K562 (cell line): Measurements from ENCODE around the gene KIF1A. TPM values are rescaled to one million over a fixed set of nuclear protein-coding genes. Genes with fewer than 3 reads are reported as not detected.

Source experiments
- ATAC-seq: fragments of 200-7000 bp; cut with Tn5 transposase; 3 replicates; pipeline ENCODE4 v1.9.1; 2020; ENCODE audit warnings: moderate library complexity
- BruUV-seq: library from RNA; stranded (reverse); fragments of 400-500 nt; replicated peaks from 2 replicates; lab custom pipeline; 2021; lab: Mats Ljungman, UMichigan
- CTCF ChIA-PET: fragments of 300-600 bp; formaldehyde crosslinking; extraction: SDS; loops from one replicate; lab custom pipeline; 2021; ENCODE audit warnings: low intra/inter-chr PET ratio; lab: Yijun Ruan, JAX
- POLR2A ChIA-PET: fragments of 300-600, 350-650 bp; sonication (Branson Sonifier 250); formaldehyde crosslinking; extraction: SDS; loops from one replicate; lab custom pipeline; 2021; ENCODE audit warnings: antibody characterized with exemption, inconsistent platforms; lab: Yijun Ruan, JAX
- DNase-seq, 4 experiments: peaks; one replicate each; pipeline versions ENCODE4 v3.0.0 to v3.0.0-alpha.2; 2011 to 2018; ENCODE audit warnings: low spot score in 3 of 4, mixed read lengths in 3 of 4; ENCODE audit errors: extremely low read depth in 1 of 4
- FAIRE-seq: peaks from 2 replicates; lab custom pipeline; 2011; peaks lifted over from hg19 to GRCh38; lab: Jason Lieb, UNC
- H2AFZ ChIP-seq: 2 replicates; pipeline ENCODE4 v1.6.0; 2011; ENCODE audit warnings: low read depth, low read length, control low read depth, inconsistent platforms
- H3K27ac ChIP-seq: fragments of 200-600 bp; 3 replicates; pipeline ENCODE4 v1.8.0; 2011; ENCODE audit warnings: low read depth, mild to moderate bottlenecking, control low read depth, inconsistent platforms, low read length, moderate library complexity, mixed read lengths; ENCODE audit errors: extremely low read depth
- H3K27me3 ChIP-seq, 2 experiments: fragments of 300-600 bp in 1 of 2; 2 replicates in 1 of 2; 3 replicates in 1 of 2; pipeline versions ENCODE4 v1.6.0 to v1.8.0; 2011; ENCODE audit warnings: inconsistent platforms in 2 of 2, low read length in 2 of 2, mild to moderate bottlenecking in 1 of 2, mixed read lengths in 1 of 2, moderate library complexity in 1 of 2; ENCODE audit not compliant: control insufficient read depth in 2 of 2, insufficient read depth in 2 of 2
- H3K36me3 ChIP-seq: fragments of 300-600 bp; 3 replicates; pipeline ENCODE4 v1.8.0; 2011; ENCODE audit warnings: mild to moderate bottlenecking, low read length, inconsistent platforms; ENCODE audit not compliant: control insufficient read depth, insufficient read depth
- H3K4me1 ChIP-seq, 2 experiments: fragments of 200-600 bp in 1 of 2; replicated peaks in 1 of 2; 2 replicates in 1 of 2; 3 replicates in 1 of 2; pipeline versions ENCODE4 v1.5.1 to v1.8.0; 2011; ENCODE audit warnings: inconsistent platforms in 2 of 2, low read length in 2 of 2, mild to moderate bottlenecking in 1 of 2, mixed read lengths in 1 of 2, moderate library complexity in 1 of 2; ENCODE audit not compliant: control insufficient read depth in 2 of 2, insufficient read depth in 2 of 2
- H3K4me2 ChIP-seq: 2 replicates; pipeline ENCODE4 v1.6.1; 2011; ENCODE audit warnings: low read length, control low read depth, inconsistent platforms, mixed read lengths; ENCODE audit not compliant: insufficient read depth
- H3K4me3 ChIP-seq: fragments of 200-600 bp; sonication (generic), shearing (Covaris generic); 2 replicates; pipeline ENCODE4 v1.5.1; 2016; ENCODE audit warnings: control low read depth, inconsistent platforms
- H3K79me2 ChIP-seq: fragments of 200-600 bp; 3 replicates; pipeline ENCODE4 v1.8.0; 2011; ENCODE audit warnings: low read length, inconsistent platforms; ENCODE audit not compliant: control insufficient read depth, insufficient read depth
- H3K9ac ChIP-seq, 2 experiments: 2 replicates each; pipeline versions ENCODE4 v1.6.0 to v1.6.1; 2011; ENCODE audit warnings: low read depth in 2 of 2, low read length in 2 of 2, control low read depth in 1 of 2, inconsistent platforms in 1 of 2, mild to moderate bottlenecking in 1 of 2, mixed read lengths in 1 of 2; ENCODE audit not compliant: insufficient read depth in 1 of 2
- H3K9me1 ChIP-seq: one replicate; pipeline ENCODE4 v1.6.0; 2011; ENCODE audit warnings: inconsistent platforms, mild to moderate bottlenecking, low read length, moderate library complexity; ENCODE audit not compliant: control insufficient read depth, insufficient read depth
- H3K9me3 ChIP-seq: replicated peaks from 2 replicates; pipeline ENCODE4 v1.5.1; 2011; ENCODE audit warnings: low read depth, low read length, inconsistent platforms; ENCODE audit not compliant: control insufficient read depth, insufficient read depth
- H4K20me1 ChIP-seq: replicated peaks from 2 replicates; pipeline ENCODE4 v1.6.1; 2011; ENCODE audit warnings: low read length, inconsistent platforms, mixed read lengths; ENCODE audit not compliant: control insufficient read depth, insufficient read depth
- CREB3L1 ChIP-seq: fragments of 450-650 bp; IDR thresholded peaks from 2 replicates; pipeline ENCODE4 v1.6.1; 2014; ENCODE audit warnings: low read depth, mild to moderate bottlenecking, moderate library complexity, borderline replicate concordance
- FOXJ3 ChIP-seq: sonication (generic); formaldehyde crosslinking; IDR thresholded peaks from 2 replicates; pipeline ENCODE4 v1.4.0; 2020; ENCODE audit warnings: mild to moderate bottlenecking, missing genetic modification reagents
- GABPA ChIP-seq: fragments of 200-800 bp; sonication (Bioruptor generic); conservative IDR thresholded peaks from 2 replicates; pipeline ENCODE4 v1.6.1; 2016; ENCODE audit warnings: low read depth, missing genetic modification characterization, missing compliant biosample characterization
- KHSRP ChIP-seq: fragments of 450-650 bp; IDR thresholded peaks from 2 replicates; pipeline ENCODE4 v1.6.1; 2017
- NFIC ChIP-seq: fragments of 450-650 bp; IDR thresholded peaks from 2 replicates; pipeline ENCODE4 v1.6.1; 2017; ENCODE audit warnings: mild to moderate bottlenecking, inconsistent platforms
- NR2C2 ChIP-seq, 2 experiments: fragments of 200-800 bp in 1 of 2; sonication (Bioruptor generic) in 1 of 2; sonication (generic) in 1 of 2; formaldehyde crosslinking in 1 of 2; IDR thresholded peaks; 2 replicates each; pipeline versions ENCODE4 v1.6.1 to v1.8.0; 2016 to 2022; ENCODE audit warnings: mild to moderate bottlenecking in 1 of 2, missing compliant biosample characterization in 1 of 2, missing genetic modification characterization in 1 of 2, missing genetic modification reagents in 1 of 2
- RAD21 ChIP-seq, 2 experiments: fragments of 250-450 bp in 1 of 2; fragments of 450-650 bp in 1 of 2; sonication (Bioruptor Pico) in 1 of 2; formaldehyde crosslinking in 1 of 2; IDR thresholded peaks in 1 of 2; conservative IDR thresholded peaks in 1 of 2; 2 replicates each; pipeline versions ENCODE4 v1.4.0 to v1.8.0; 2020 to 2022; ENCODE audit warnings: mild to moderate bottlenecking in 2 of 2, moderate library complexity in 1 of 2
- SPI1 ChIP-seq: IDR thresholded peaks from 2 replicates; pipeline ENCODE4 v1.6.1; 2011; ENCODE audit warnings: low read depth, low read length, control low read depth, borderline replicate concordance
- TAF7 ChIP-seq: fragments of 450-650 bp; IDR thresholded peaks from 2 replicates; pipeline ENCODE4 v1.6.1; 2016; ENCODE audit warnings: missing genetic modification characterization, missing compliant biosample characterization
- TOE1 ChIP-seq, 2 experiments: fragments of 450-650 bp in 1 of 2; sonication (generic) in 1 of 2; formaldehyde crosslinking in 1 of 2; IDR thresholded peaks; 2 replicates each; pipeline versions ENCODE4 v1.7.1 to v1.8.0; 2016 to 2022; ENCODE audit warnings: borderline replicate concordance in 2 of 2, mild to moderate bottlenecking in 2 of 2, antibody characterized with exemption in 1 of 2, inconsistent platforms in 1 of 2, low read depth in 1 of 2, missing genetic modification reagents in 1 of 2, moderate library complexity in 1 of 2
- ZNF134 ChIP-seq: fragments of 250-450 bp; sonication (Bioruptor Pico); conservative IDR thresholded peaks from 2 replicates; pipeline ENCODE4 v1.4.0; 2020
- ZNF263 ChIP-seq: sonication (generic); formaldehyde crosslinking; IDR thresholded peaks from 2 replicates; pipeline ENCODE4 v1.8.0; 2022; ENCODE audit warnings: mild to moderate bottlenecking, missing genetic modification reagents, borderline replicate concordance
- WGBS: fragments of 100-300 bp; shearing (Covaris generic); methylation state at CpG from one replicate; pipeline ENCODE4 v1.1.6; 2016; ENCODE audit warnings: low coverage, mixed read lengths; ENCODE audit not compliant: insufficient coverage; ENCODE audit errors: missing lambda C conversion rate; 5-methylcytosine and 5-hydroxymethylcytosine counted together
- in situ Hi-C: fragments of 300-500 bp; cut with MboI; formaldehyde crosslinking; loops from 4 replicates; pipeline ENCODE4 v1.15.0; 2018; ENCODE audit warnings: inconsistent platforms, mixed read lengths
- intact Hi-C: fragments of 100-400 bp; cut with micrococcal nuclease; formaldehyde crosslinking; loops from 2 replicates; pipeline ENCODE4 v1.14.2; 2022
- polyA plus RNA-seq, 8 experiments: library from polyadenylated mRNA; depleted of rRNA in 4 of 8; stranded (reverse) in 5 of 8; unstranded in 3 of 8; fragments of >200 nt; fragmentation: Nextera tagmentation in 2 of 8; fragmentation: Illumina TruSeq in 1 of 8; extraction: Ambion mirVana in 2 of 8; extraction: Trizol in 1 of 8; gene quantifications; 2 replicates each; pipeline versions ENCODE4 v1.2.1 to v1.2.3, GENCODE V29; 2011 to 2014; ENCODE audit warnings: inconsistent platforms in 1 of 8, missing spikeins in 1 of 8
- total RNA-seq, 7 experiments: library from RNA; depleted of rRNA in 6 of 7; stranded (reverse); fragments of >200 nt in 6 of 7; fragmentation: Illumina TruSeq in 2 of 7; extraction: Trizol in 2 of 7; gene quantifications; 2 replicates each; pipeline versions ENCODE4 v1.2.1 to v1.2.3, GENCODE V29; 2011 to 2021; ENCODE audit warnings: low replicate concordance in 1 of 7

The KIF1A gene
- total and polyA plus RNA-seq, 9 of the 15 experiments (the other 6 are each of a cell fraction or from before 2014, with no cell fraction given), result 0.07 to 1.4 (median 0.45) TPM; not detected in 2

DNA sequence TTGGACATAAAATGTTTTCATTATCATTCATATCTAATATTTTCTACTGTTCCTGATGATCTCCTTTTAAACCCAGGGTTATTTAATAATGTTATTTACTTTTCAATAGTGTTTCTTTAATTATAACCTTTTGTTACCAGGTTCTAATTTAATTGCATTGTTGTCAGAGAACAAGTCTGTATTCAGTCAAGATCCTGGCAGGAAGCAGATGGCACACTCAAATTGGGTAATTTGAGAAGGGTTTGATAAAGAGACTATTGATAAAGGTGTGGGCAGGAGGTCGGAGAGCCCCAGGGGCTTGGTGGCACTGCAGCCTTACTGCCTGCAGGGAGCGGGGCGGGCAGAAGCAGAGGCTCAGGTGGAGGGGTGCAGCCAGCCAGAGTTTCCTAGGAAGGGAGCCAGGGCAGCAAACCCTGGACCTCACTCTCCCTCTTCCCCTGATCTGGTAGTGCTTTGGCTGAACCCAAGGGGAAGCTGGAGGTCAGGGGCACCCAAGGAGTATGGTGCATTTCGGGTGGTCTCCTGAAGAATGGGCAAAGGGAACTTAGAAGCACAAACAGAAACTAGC, 2.3 kb upstream of the KIF1A start (continued):
- TF ChIP-seq ZNF263 (CRISPR knock-in tag), result no peak
- TF ChIP-seq, all 486 proteins: peak for 0

- intact Hi-C loops (no loop called here), in situ Hi-C loops (no loop called here)
- Histone ChIP-seq H3K4me2 (no peak overlapping the region), H4K20me1 (no peaks in the 10 kb centered on the region), H3K4me3 (no peak overlapping the region), H3K27me3 (peaks cover 2 to 22% of the 10 kb centered on the region in 2 experiments; a peak in 4 of 5 replicates), H3K36me3 (no peaks in the 10 kb centered on the region), H3K9me3 (no peaks in the 10 kb centered on the region), H3K4me1 (no peaks in the 10 kb centered on the region), H3K27ac (no peak overlapping the region), H3K9ac (no peak overlapping the region), H3K79me2 (no peaks in the 10 kb centered on the region), H3K9me1 (no peaks in the 10 kb centered on the region), H2AFZ (no peak overlapping the region)
- WGBS, result 3% methylated on average over 5 of the region's 7 CpGs
- DNase-seq (no peak), FAIRE-seq (no peak), ATAC-seq (no peak)
- TF ChIP-seq NR2C2 (CRISPR knock-in tag; IDR thresholded peaks at IDR 0.05) (no peak), NR2C2 (tag; IDR thresholded peaks at IDR 0.05) (no peak), TAF7 (tag) (no peak), CREB3L1 (no peak), FOXJ3 (no peak), KHSRP (no peak), TOE1 (IDR thresholded peaks at IDR 0.05; ENCODE audit: borderline replicate concordance) (no peak), TOE1 (CRISPR knock-in tag; IDR thresholded peaks at IDR 0.05; ENCODE audit: borderline replicate concordance, low read depth) (no peak), GABPA (no peak), RAD21 (CRISPR knock-in tag; conservative IDR thresholded peaks at IDR 0.05 in 1 of 2, IDR thresholded peaks at IDR 0.05 in 1 of 2) (no peak), SPI1 (no peak), ZNF134 (CRISPR knock-in tag) (no peak), NFIC (no peak)
- ChIA-PET POLR2A (interaction anchor here (0.8 to 0.9 kb wide), 2 partner anchors 19 to 106 kb away, joined by 3 read pairs; no protein-coding TSS in a partner anchor), CTCF (no interaction called here)
- no TSS peak for BruUV-seq
Measured at GRCh38 chr2:240821429-240821778, 1.4 kb upstream of the KIF1A start.
